Measurements from ENCODE around the gene RASA2. TPM values are rescaled to one million over a fixed set of nuclear protein-coding genes. Genes with fewer than 3 reads are reported as not detected.

Gene RASA2
- total and polyA plus RNA-seq, 2 of the 4 experiments (the other 2 are of a cell fraction) = 6.1 to 14.0 TPM

GRCh38 chr3:141655801-141656200, 169.0 kb downstream of the RASA2 start:
- H3K4me1 ChIP-seq (ENCODE audit: control insufficient read depth, insufficient read depth, low read length) = peaks cover 2% of the 10 kb centered on the region; the same call in 1 of the 2 replicates
- intact Hi-C loops (cut with micrococcal nuclease) = no loop called here

More at GRCh38 chr3:141655801-141656200, 169.0 kb downstream of the RASA2 start:
- Histone ChIP-seq H4K8ac (ENCODE audit: low read depth in 2 of 2, low read length in 2 of 2) (no peak overlapping the region), H2BK120ac (ENCODE audit: low read depth, low read length) (no peak overlapping the region), H3K4ac (ENCODE audit: low read depth, low read length) (no peak overlapping the region), H3K9me1 (ENCODE audit: insufficient read depth, low read length) (0 out of 2 replicates have a peak, but pooled peaks cover 3% of the 10 kb centered on the region), H4K5ac (ENCODE audit: low read depth, low read length) (no peak overlapping the region), H2AK9ac (replicated peaks; ENCODE audit: low read depth, low read length, poor library complexity) (no peak overlapping the region), H3K36me3 (ENCODE audit: control insufficient read depth, insufficient read depth, low read length) (no peaks in the 10 kb centered on the region), H3K4me2 (ENCODE audit: low read depth, low read length) (no peak overlapping the region), H3K4me3 (ENCODE audit: insufficient read depth, low read depth, low read length) (no peak overlapping the region), H2AK5ac (ENCODE audit: low read depth, low read length) (0 out of 2 replicates have a peak overlapping the region, but pooled peaks have one; percentile 30), H4K91ac (ENCODE audit: insufficient read depth, low read depth, low read length) (no peak overlapping the region), H2BK5ac (ENCODE audit: low read depth, low read length, poor library complexity, severe bottlenecking) (no peak overlapping the region), H3K56ac (ENCODE audit: extremely low read depth, insufficient read depth, low read length) (no peak overlapping the region), H3K18ac (ENCODE audit: low read depth, low read length) (no peak overlapping the region), H3K9ac (ENCODE audit: low read depth, low read length) (no peak overlapping the region), H2BK15ac (ENCODE audit: low read depth, low read length) (no peak overlapping the region), H3K79me1 (ENCODE audit: low read depth in 1 of 2, low read length in 2 of 2) (no peaks in the 10 kb centered on the region; a peak in 1 of 4 replicates), H3K27ac (ENCODE audit: insufficient read depth, low read length) (no peak overlapping the region), H3K27me3 (ENCODE audit: control insufficient read depth, insufficient read depth, low read length) (no peaks in the 10 kb centered on the region), H3K23ac (ENCODE audit: low read depth, low read length) (no peak overlapping the region), H2AFZ (replicated peaks; ENCODE audit: low read length, poor library complexity) (no peak overlapping the region), H4K20me1 (ENCODE audit: insufficient read depth, low read length) (no peaks in the 10 kb centered on the region), H3K14ac (replicated peaks; ENCODE audit: low read depth, low read length) (no peak overlapping the region), H3K9me3 (ENCODE audit: control insufficient read depth, insufficient read depth, low read length) (no peaks in the 10 kb centered on the region), H2BK20ac (ENCODE audit: low read depth, low read length) (no peak overlapping the region)
- no peak for ATAC-seq (ENCODE audit: low read depth)
- BruUV-seq (replicated peaks) = no TSS peak
- ChIA-PET CTCF (no interaction called here), POLR2A (ENCODE audit: unreplicated experiment) (no interaction called here)
- dilution Hi-C loops (cut with HindIII; ENCODE audit: low sequenced_read_pairs, unreplicated experiment) (no loop called here), in situ Hi-C loops (cut with MboI; ENCODE audit: low sequenced_read_pairs) (no loop called here)
- no peak for DNase-seq
- WGBS, 2 experiments (ENCODE audit: extremely low coverage in 2 of 2, insufficient read length in 1 of 2) = no CpG with 5 or more reads among the region's 4 CpGs
- no peak for TF ChIP-seq RAD21 (IDR thresholded peaks at IDR 0.05; ENCODE audit: low read length)
- TF ChIP-seq RCOR1 (IDR thresholded peaks at IDR 0.05; ENCODE audit: insufficient replicate concordance, low read length) = no peak
- TF ChIP-seq CEBPB (IDR thresholded peaks at IDR 0.05; ENCODE audit: low read depth, low read length) = no peak
- TF ChIP-seq MAZ (IDR thresholded peaks at IDR 0.05; ENCODE audit: borderline replicate concordance, low read depth, low read length) = no peak
- no peak for TF ChIP-seq SMC3 (IDR thresholded peaks at IDR 0.05; ENCODE audit: low read depth, low read length)
- no peak for TF ChIP-seq NFE2L2 (IDR thresholded peaks at IDR 0.05; ENCODE audit: low read depth, low read length)
- TF ChIP-seq CHD1 (IDR thresholded peaks at IDR 0.05; ENCODE audit: low read depth, low read length) = no peak
